HepG2 (cell line): ENCODE results near the gene SLC25A10. TPM values are rescaled to one million over a fixed set of nuclear protein-coding genes. Genes with fewer than 3 reads are reported as not detected.

Experiments used
- ARHGAP35 ChIP-seq: sonication (generic); formaldehyde crosslinking; IDR thresholded peaks from 2 replicates; pipeline ENCODE4 v1.9.0; 2022; ENCODE audit warnings: mild to moderate bottlenecking, inconsistent platforms, moderate library complexity, missing genetic modification reagents, borderline replicate concordance
- ARNT2 ChIP-seq: sonication (generic); formaldehyde crosslinking; IDR thresholded peaks from 2 replicates; pipeline ENCODE4 v1.8.0; 2022; ENCODE audit warnings: mild to moderate bottlenecking, low read depth, missing genetic modification reagents, moderate library complexity
- BRD4 ChIP-seq: sonication (generic); formaldehyde crosslinking; IDR thresholded peaks from 2 replicates; pipeline ENCODE4 v1.4.0; 2020; ENCODE audit warnings: missing genetic modification reagents
- CCDC6 ChIP-seq: sonication (generic); formaldehyde crosslinking; IDR thresholded peaks from 2 replicates; pipeline ENCODE4 v1.8.1; 2022; ENCODE audit warnings: mild to moderate bottlenecking, missing genetic modification reagents, moderate library complexity
- DR1 ChIP-seq: sonication (generic); formaldehyde crosslinking; IDR thresholded peaks from 2 replicates; pipeline ENCODE4 v1.8.0; 2021; ENCODE audit warnings: mild to moderate bottlenecking, missing genetic modification reagents, inconsistent platforms
- ELF4 ChIP-seq: sonication (generic); formaldehyde crosslinking; IDR thresholded peaks from 2 replicates; pipeline ENCODE4 v1.5.0; 2020; ENCODE audit warnings: missing genetic modification reagents, mild to moderate bottlenecking, moderate library complexity, borderline replicate concordance
- ETV6 ChIP-seq: sonication (generic); formaldehyde crosslinking; conservative IDR thresholded peaks from 2 replicates; pipeline ENCODE4 v1.4.0; 2020; ENCODE audit warnings: missing genetic modification reagents
- EZH2 ChIP-seq: conservative IDR thresholded peaks from 2 replicates; pipeline ENCODE4 v1.6.1; 2012; ENCODE audit warnings: mild to moderate bottlenecking, low read depth, low read length, moderate library complexity
- FLYWCH1 ChIP-seq: sonication (generic); formaldehyde crosslinking; IDR thresholded peaks from 2 replicates; pipeline ENCODE4 v1.8.1; 2023; ENCODE audit warnings: mild to moderate bottlenecking, missing genetic modification reagents
- HNF4G ChIP-seq, 2 experiments: sonication (generic) in 1 of 2; formaldehyde crosslinking in 1 of 2; IDR thresholded peaks; 2 replicates each; pipeline versions ENCODE4 v1.4.0 to v1.6.1; 2011 to 2020; ENCODE audit warnings: borderline replicate concordance in 2 of 2, low read depth in 2 of 2, mild to moderate bottlenecking in 2 of 2, low read length in 1 of 2, missing genetic modification reagents in 1 of 2, moderate library complexity in 1 of 2
- KDM2A ChIP-seq: sonication (generic); formaldehyde crosslinking; IDR thresholded peaks from 2 replicates; pipeline ENCODE4 v1.4.0; 2020; ENCODE audit warnings: low read depth, missing genetic modification reagents, borderline replicate concordance
- POLR2G ChIP-seq: fragments of 200-400 bp; formaldehyde crosslinking; IDR thresholded peaks from 2 replicates; pipeline ENCODE4 v1.6.1; 2018; ENCODE audit warnings: mild to moderate bottlenecking, low read depth, low read length, moderate library complexity
- SNAI1 ChIP-seq: sonication (generic); formaldehyde crosslinking; IDR thresholded peaks from 2 replicates; pipeline ENCODE4 v1.5.0; 2020; ENCODE audit warnings: mild to moderate bottlenecking, missing genetic modification reagents, borderline replicate concordance
- ZBTB37 ChIP-seq: sonication (generic); formaldehyde crosslinking; IDR thresholded peaks from 2 replicates; pipeline ENCODE4 v1.4.0; 2020; ENCODE audit warnings: mild to moderate bottlenecking, missing genetic modification reagents
- ZNF121 ChIP-seq: sonication (generic); formaldehyde crosslinking; IDR thresholded peaks from 2 replicates; pipeline ENCODE4 v1.5.0; 2020; ENCODE audit warnings: mild to moderate bottlenecking, missing genetic modification reagents
- ZNF235 ChIP-seq: sonication (generic); formaldehyde crosslinking; IDR thresholded peaks from 2 replicates; pipeline ENCODE4 v1.8.1; 2023; ENCODE audit warnings: mild to moderate bottlenecking, missing genetic modification reagents, borderline replicate concordance
- ZNF639 ChIP-seq: conservative IDR thresholded peaks from 2 replicates; pipeline ENCODE4 v1.6.1; 2018; ENCODE audit warnings: missing genetic modification reagents
- ZSCAN29 ChIP-seq: sonication (generic); formaldehyde crosslinking; conservative IDR thresholded peaks from 2 replicates; pipeline ENCODE4 v1.4.0; 2020; ENCODE audit warnings: mild to moderate bottlenecking, missing genetic modification reagents
- ZSCAN31 ChIP-seq: sonication (generic); formaldehyde crosslinking; IDR thresholded peaks from 2 replicates; pipeline ENCODE4 v1.5.0; 2020; ENCODE audit warnings: low read depth, mild to moderate bottlenecking, missing genetic modification reagents
- polyA plus RNA-seq, 8 experiments: library from polyadenylated mRNA; depleted of rRNA in 3 of 8; stranded (reverse) in 7 of 8; unstranded in 1 of 8; fragments of >200 nt; fragmentation: Illumina TruSeq in 4 of 8; extraction: Trizol in 4 of 8; gene quantifications; 2 replicates each; pipeline versions ENCODE4 v1.2.1 to v1.2.3, GENCODE V29; 2011 to 2016; ENCODE audit warnings: low read depth in 4 of 8, missing spikeins in 1 of 8, mixed read lengths in 1 of 8; ENCODE audit not compliant: insufficient read depth in 1 of 8
- total RNA-seq, 5 experiments: library from RNA; depleted of rRNA; stranded (reverse); fragments of >200 nt; fragmentation: Illumina TruSeq; extraction: Trizol; gene quantifications; 2 replicates each; pipeline ENCODE4 v1.2.3, GENCODE V29; 2016; ENCODE audit warnings: low read depth in 1 of 5
- TF ChIP-seq, protein P1 (sequence below): sonication (generic); formaldehyde crosslinking; IDR thresholded peaks from 2 replicates; pipeline ENCODE4 v1.8.1; 2023; ENCODE audit warnings: missing genetic modification reagents, mild to moderate bottlenecking, borderline replicate concordance
- TF ChIP-seq, protein P2 (sequence below): sonication (generic); formaldehyde crosslinking; IDR thresholded peaks from 2 replicates; pipeline ENCODE4 v1.5.1; 2020; ENCODE audit warnings: mild to moderate bottlenecking, missing genetic modification reagents

The SLC25A10 gene
- total and polyA plus RNA-seq, 2 of the 13 experiments (the other 11 are each of a cell fraction or from before 2014, with no cell fraction given), result 46.5 to 140 TPM

DNA sequence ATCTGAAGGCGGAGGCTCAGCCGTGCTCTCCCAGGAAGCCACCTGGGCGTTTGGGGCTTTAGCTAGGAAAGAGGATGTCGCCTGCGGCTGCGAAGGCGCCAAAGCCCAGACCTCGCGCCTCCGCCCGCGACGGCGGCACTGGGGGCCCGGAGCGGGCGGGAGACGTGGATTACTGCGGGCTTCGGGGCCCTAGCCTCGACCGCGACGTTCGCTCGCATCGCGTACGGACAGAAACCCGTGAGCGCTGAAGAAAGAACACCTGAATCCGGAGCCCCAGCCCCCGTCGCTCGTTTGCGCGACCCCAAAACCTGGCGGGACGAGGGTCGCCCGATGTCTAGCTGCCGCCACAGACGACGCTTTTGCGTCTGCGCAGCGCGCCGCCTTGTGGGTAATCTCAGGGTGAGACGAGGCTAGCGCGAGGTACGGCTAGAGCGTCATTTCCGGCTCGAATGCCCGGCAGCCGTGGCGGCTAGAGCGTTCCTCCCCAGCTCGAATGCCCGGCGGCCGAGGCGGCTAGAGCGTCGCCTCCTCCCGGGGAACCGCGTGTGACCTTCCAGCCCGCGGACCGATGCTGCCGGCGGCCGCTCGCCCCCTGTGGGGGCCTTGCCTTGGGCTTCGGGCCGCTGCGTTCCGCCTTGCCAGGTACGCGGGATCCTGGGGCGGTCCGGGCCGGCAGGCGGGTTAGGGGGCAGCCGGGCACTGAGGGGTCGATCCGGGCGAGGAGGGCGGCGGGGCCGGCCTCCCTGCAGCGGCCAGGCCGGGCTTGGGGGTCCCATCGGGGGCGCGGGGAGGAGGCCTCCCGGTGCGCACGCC lies 8.9 kb upstream of the SLC25A10 start, which contains the start of gene MRPL12 (continued):
- TF ChIP-seq EZH2, result no peak
- peak; percentile 53; the same call in 1 of the 2 replicates for TF ChIP-seq ZSCAN29 (CRISPR knock-in tag)
- TF ChIP-seq ARHGAP35, result peak; percentile 96
- no peak for TF ChIP-seq ELF4 (CRISPR knock-in tag)
- TF ChIP-seq ZBTB37 (CRISPR knock-in tag), result no peak
- TF ChIP-seq ZNF235, result peak; percentile 48; the same call in 1 of the 2 replicates
- peak; percentile 94; the same call in 1 of the 2 replicates for TF ChIP-seq BRD4
- peak; percentile 98 for TF ChIP-seq KDM2A (CRISPR knock-in tag)
- TF ChIP-seq POLR2G, result peak; percentile 94
- TF ChIP-seq ZNF121 (CRISPR knock-in tag), result no peak
- TF ChIP-seq, protein P1, sequence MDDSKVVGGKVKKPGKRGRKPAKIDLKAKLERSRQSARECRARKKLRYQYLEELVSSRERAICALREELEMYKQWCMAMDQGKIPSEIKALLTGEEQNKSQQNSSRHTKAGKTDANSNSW (CRISPR knock-in tag), result peak; percentile 89; the same call in 1 of the 2 replicates
- peak; percentile 81; the same call in 1 of the 2 replicates for TF ChIP-seq CCDC6 (CRISPR knock-in tag)
- TF ChIP-seq FLYWCH1 (CRISPR knock-in tag), result no peak
- peak; percentile 89 for TF ChIP-seq DR1
- peak; percentile 75; the same call in 1 of the 2 replicates for TF ChIP-seq ETV6
- no peak for TF ChIP-seq HNF4G (IDR thresholded peaks at IDR 0.05; ENCODE audit: borderline replicate concordance, low read depth, low read length)
- TF ChIP-seq HNF4G (CRISPR knock-in tag; IDR thresholded peaks at IDR 0.05; ENCODE audit: borderline replicate concordance, low read depth), result peak; percentile 73
- peak; percentile 99 for TF ChIP-seq ARNT2 (CRISPR knock-in tag)
- peak; percentile 98 for TF ChIP-seq ZNF639
- peak; percentile 83; the same call in 1 of the 2 replicates for TF ChIP-seq SNAI1 (CRISPR knock-in tag)
- TF ChIP-seq, protein P2, sequence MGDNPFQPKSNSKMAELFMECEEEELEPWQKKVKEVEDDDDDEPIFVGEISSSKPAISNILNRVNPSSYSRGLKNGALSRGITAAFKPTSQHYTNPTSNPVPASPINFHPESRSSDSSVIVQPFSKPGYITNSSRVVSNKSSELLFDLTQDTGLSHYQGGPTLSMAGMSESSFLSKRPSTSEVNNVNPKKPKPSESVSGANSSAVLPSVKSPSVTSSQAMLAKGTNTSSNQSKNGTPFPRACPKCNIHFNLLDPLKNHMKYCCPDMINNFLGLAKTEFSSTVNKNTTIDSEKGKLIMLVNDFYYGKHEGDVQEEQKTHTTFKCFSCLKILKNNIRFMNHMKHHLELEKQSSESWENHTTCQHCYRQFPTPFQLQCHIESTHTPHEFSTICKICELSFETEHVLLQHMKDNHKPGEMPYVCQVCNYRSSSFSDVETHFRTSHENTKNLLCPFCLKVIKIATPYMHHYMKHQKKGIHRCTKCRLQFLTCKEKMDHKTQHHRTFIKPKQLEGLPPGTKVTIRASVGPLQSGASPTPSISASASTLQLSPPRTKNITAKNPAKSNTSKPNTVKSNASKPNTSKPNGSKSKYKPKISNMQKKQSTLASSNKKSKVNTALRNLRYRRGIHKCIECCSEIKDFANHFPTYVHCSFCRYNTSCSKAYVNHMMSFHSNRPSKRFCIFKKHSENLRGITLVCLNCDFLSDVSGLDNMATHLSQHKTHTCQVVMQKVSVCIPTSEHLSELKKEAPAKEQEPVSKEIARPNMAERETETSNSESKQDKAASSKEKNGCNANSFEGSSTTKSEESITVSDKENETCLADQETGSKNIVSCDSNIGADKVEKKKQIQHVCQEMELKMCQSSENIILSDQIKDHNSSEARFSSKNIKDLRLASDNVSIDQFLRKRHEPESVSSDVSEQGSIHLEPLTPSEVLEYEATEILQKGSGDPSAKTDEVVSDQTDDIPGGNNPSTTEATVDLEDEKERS (CRISPR knock-in tag), result peak; percentile 47
- peak; percentile 98 for TF ChIP-seq ZSCAN31 (CRISPR knock-in tag)
